ENCODE results near the gene RAPGEF5. TPM values are rescaled to one million over a fixed set of nuclear protein-coding genes. Genes with fewer than 3 reads are reported as not detected.

RAPGEF5 gene
- total and polyA plus RNA-seq, 2 donors = 6.1 to 30.5 TPM

DNA sequence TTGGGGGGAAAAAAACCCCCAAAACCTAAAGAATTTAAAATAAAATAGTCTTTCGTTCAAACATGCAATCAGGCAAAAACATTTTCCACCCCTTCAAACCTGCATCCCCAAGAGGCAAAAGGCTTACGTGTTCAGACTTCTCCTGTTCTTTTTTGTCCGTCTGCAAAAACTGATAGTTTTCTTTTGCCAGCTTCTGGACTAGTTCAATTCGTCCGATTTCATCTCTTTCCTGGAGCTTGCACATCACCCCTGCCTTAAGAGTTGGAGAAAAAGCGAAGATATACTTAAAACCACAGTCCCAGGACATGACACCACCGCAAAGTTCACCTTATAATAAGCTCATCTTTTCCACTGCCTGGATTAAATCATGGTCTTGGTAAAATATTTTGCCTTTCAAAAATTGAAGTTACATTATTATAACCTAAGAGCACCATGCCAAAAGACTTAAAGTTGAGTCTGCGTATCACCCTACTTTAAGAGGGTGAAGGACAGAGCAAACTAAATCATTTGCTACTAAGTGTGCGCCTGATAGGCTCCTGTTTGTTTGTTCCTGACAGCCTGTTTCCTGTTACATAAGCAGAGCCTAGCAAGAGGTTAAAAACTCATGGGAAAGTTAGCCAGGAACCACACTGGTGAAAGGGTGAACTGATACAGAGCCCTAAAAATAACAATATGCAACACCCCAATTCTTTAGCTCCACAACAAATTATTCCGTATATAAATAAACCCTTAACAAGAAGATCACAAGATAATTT is 137.0 kb downstream of the RAPGEF5 start:
- Histone ChIP-seq H3K36me3 (ENCODE audit: control insufficient read depth in 2 of 2, insufficient read depth in 2 of 2, low read length in 1 of 2) (peaks cover 0 to 43% of the 10 kb centered on the region in 2 donors), H3K27me3 (ENCODE audit: control insufficient read depth in 2 of 2, insufficient read depth in 1 of 2, low read length in 1 of 2) (no peaks in the 10 kb centered on the region), H3K4me3 (ENCODE audit: low read length in 2 of 2) (no peak overlapping the region), H3K4me1 (ENCODE audit: control insufficient read depth in 2 of 2, insufficient read depth in 2 of 2, low read length in 2 of 2) (no peaks in the 10 kb centered on the region), H3K9me3 (ENCODE audit: control insufficient read depth in 2 of 2, insufficient read depth in 1 of 2, low read length in 1 of 2) (peaks cover 0 to 3% of the 10 kb centered on the region in 2 donors), H3K27ac (ENCODE audit: low read depth in 1 of 2, low read length in 1 of 2) (no peak overlapping the region)
- WGBS = 93% methylated on average over 10 of the region's 10 CpGs
- no peak for DNase-seq (ENCODE audit: low read depth in 6 of 9, low spot score in 9 of 9)

DNA sequence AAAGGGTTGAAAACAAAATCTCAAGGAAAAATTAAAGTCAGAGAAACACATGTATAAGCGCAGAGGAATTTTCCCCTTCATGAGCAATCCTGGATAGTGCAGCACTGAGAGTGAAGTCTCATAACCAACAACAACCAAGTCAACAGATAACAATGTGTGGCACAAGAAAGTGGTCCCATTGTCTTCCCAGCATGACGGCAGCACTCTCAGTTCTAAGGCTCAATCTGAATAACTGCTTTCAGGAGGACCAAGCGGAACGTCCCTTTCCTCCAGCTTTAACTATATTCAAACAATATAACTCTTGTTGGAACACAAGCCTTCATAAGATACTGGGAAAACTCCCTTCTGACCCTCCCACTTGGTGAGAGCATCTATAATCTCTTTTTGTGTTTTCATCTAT is 137.9 kb downstream of the RAPGEF5 start:
- Histone ChIP-seq H3K27ac (ENCODE audit: low read depth in 1 of 2, low read length in 1 of 2) (no peak overlapping the region), H3K4me1 (ENCODE audit: control insufficient read depth in 2 of 2, insufficient read depth in 2 of 2, low read length in 2 of 2) (no peaks in the 10 kb centered on the region), H3K36me3 (ENCODE audit: control insufficient read depth in 2 of 2, insufficient read depth in 2 of 2, low read length in 1 of 2) (peaks cover 0 to 46% of the 10 kb centered on the region in 2 donors), H3K27me3 (ENCODE audit: control insufficient read depth in 2 of 2, insufficient read depth in 1 of 2, low read length in 1 of 2) (no peaks in the 10 kb centered on the region), H3K9me3 (ENCODE audit: control insufficient read depth in 2 of 2, insufficient read depth in 1 of 2, low read length in 1 of 2) (peaks cover 0 to 3% of the 10 kb centered on the region in 2 donors), H3K4me3 (ENCODE audit: low read length in 2 of 2) (no peak overlapping the region)
- DNase-seq (ENCODE audit: low read depth in 6 of 9, low spot score in 9 of 9) = no peak
- 95% methylated on average over 4 of the region's 4 CpGs for WGBS

DNA sequence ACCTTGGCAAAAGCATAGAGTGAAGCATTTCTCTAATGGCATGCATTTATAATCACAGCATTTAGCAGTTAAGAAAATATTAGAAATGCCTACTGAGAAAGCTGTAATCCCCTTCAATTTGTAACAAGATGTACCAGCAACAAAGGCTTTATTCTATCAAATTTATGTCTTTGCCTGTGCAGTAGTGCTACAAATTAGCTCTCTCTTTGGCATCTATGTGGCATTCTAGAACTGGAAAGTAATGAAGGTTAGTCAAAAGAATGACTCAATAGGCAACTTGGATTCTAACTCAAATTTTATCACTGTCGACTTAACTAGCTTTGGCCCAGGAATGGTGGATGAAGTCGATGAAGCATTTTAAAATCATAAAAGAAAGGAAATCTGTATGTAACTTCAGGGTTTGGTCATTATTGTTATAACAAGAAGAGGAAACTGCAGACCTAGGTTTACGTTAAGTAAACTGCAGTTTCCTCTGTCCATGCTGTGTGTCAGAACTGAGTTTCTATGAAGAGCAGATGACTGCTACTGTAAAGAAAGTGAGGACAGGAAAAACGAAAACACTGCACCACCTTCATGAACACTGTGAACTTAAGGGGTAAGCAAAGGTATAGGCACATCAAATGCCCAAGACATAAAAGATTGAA is 140.0 kb downstream of the RAPGEF5 start:
- no peaks in the 10 kb centered on the region for H3K27me3 ChIP-seq (ENCODE audit: control insufficient read depth in 2 of 2, insufficient read depth in 1 of 2, low read length in 1 of 2)
- no peak overlapping the region for H3K4me3 ChIP-seq (ENCODE audit: low read length in 2 of 2)
- H3K27ac ChIP-seq (ENCODE audit: low read depth in 1 of 2, low read length in 1 of 2) = no peak overlapping the region
- peaks cover 0 to 2% of the 10 kb centered on the region in 2 donors for H3K9me3 ChIP-seq (ENCODE audit: control insufficient read depth in 2 of 2, insufficient read depth in 1 of 2, low read length in 1 of 2)
- H3K4me1 ChIP-seq (ENCODE audit: control insufficient read depth in 2 of 2, insufficient read depth in 2 of 2, low read length in 2 of 2) = no peaks in the 10 kb centered on the region
- H3K36me3 ChIP-seq (ENCODE audit: control insufficient read depth in 2 of 2, insufficient read depth in 2 of 2, low read length in 1 of 2) = peaks cover 0 to 38% of the 10 kb centered on the region in 2 donors
- 72% methylated on average over 4 of the region's 4 CpGs for WGBS
- DNase-seq (ENCODE audit: low read depth in 6 of 9, low spot score in 9 of 9) = no peak

DNA sequence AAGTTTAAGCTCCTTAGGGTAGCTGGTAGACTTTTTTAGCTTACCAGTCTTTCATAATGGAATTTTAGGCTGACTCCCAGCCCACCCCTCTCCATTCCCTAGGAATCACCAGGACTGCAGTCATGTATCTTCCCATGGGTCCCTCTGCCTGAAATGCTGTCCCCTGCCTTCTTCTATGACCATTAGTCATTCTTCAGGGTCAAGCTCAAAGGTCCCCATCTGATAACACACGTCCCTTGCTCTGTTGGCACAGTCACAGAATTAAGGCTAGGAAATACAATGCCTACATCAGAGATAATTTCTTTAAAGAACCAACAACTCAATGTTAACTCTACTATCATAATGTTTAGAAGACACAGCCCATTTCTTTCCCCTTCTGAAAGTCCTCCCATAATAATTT is 140.6 kb downstream of the RAPGEF5 start:
- Histone ChIP-seq H3K27me3 (ENCODE audit: control insufficient read depth in 2 of 2, insufficient read depth in 1 of 2, low read length in 1 of 2) (no peaks in the 10 kb centered on the region), H3K36me3 (ENCODE audit: control insufficient read depth in 2 of 2, insufficient read depth in 2 of 2, low read length in 1 of 2) (peaks cover 0 to 41% of the 10 kb centered on the region in 2 donors), H3K27ac (ENCODE audit: low read depth in 1 of 2, low read length in 1 of 2) (no peak overlapping the region), H3K4me1 (ENCODE audit: control insufficient read depth in 2 of 2, insufficient read depth in 2 of 2, low read length in 2 of 2) (no peaks in the 10 kb centered on the region), H3K4me3 (ENCODE audit: low read length in 2 of 2) (no peak overlapping the region), H3K9me3 (ENCODE audit: control insufficient read depth in 2 of 2, insufficient read depth in 1 of 2, low read length in 1 of 2) (no peaks in the 10 kb centered on the region)
- WGBS = 97% methylated on average over 1 of the region's 1 CpG
- no peak for DNase-seq (ENCODE audit: low read depth in 6 of 9, low spot score in 9 of 9)

DNA sequence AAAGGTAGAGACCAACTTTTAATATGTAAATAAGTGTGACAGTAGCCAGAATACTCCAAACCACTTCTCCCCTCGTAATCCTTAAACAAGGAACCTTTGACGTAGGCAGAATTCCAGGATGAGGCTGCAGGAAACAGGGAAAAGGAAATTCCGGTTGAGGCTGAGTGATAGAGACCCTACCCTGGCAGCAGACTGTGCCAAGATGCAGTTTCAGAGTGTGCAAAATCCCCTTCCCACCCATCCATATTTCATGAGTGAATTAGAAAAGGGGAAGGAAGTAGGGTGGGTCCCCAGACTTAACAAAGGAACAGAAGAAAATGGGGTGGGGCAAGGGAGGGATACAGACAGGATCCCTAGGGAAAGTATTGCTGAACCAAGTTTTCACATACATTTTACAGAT is 143.0 kb downstream of the RAPGEF5 start:
- peaks cover 0 to 42% of the 10 kb centered on the region in 2 donors for H3K36me3 ChIP-seq (ENCODE audit: control insufficient read depth in 2 of 2, insufficient read depth in 2 of 2, low read length in 1 of 2)
- H3K27me3 ChIP-seq (ENCODE audit: control insufficient read depth in 2 of 2, insufficient read depth in 1 of 2, low read length in 1 of 2) = no peaks in the 10 kb centered on the region
- no peaks in the 10 kb centered on the region for H3K9me3 ChIP-seq (ENCODE audit: control insufficient read depth in 2 of 2, insufficient read depth in 1 of 2, low read length in 1 of 2)
- H3K4me1 ChIP-seq (ENCODE audit: control insufficient read depth in 2 of 2, insufficient read depth in 2 of 2, low read length in 2 of 2) = no peaks in the 10 kb centered on the region
- H3K4me3 ChIP-seq (ENCODE audit: low read length in 2 of 2) = no peak overlapping the region
- no peak for DNase-seq (ENCODE audit: low read depth in 6 of 9, low spot score in 9 of 9)
- H3K27ac ChIP-seq (ENCODE audit: low read depth in 1 of 2, low read length in 1 of 2) = no peak overlapping the region
- WGBS = 88% methylated on average over 3 of the region's 3 CpGs

DNA sequence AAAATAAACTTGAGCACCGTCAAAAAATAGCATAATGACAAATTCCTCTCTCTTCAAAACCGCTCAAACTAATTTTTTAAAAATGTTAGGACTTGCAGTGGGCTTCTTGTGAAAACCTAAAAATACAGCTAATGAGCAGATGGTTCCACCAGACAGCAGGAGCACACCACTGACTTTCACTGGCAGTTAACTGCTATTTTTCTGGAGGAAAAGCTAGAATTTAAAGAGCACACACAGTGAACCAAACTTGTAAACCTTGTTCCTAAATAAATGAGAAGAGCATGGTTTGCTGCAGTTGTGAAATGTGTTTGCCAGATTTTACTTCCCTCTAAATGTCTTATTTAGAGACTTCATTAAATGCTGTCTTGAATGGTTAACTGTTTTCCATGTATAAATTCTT is 143.9 kb downstream of the RAPGEF5 start:
- Histone ChIP-seq H3K27ac (ENCODE audit: low read depth in 1 of 2, low read length in 1 of 2) (no peak overlapping the region), H3K36me3 (ENCODE audit: control insufficient read depth in 2 of 2, insufficient read depth in 2 of 2, low read length in 1 of 2) (peaks cover 0 to 33% of the 10 kb centered on the region in 2 donors), H3K4me3 (ENCODE audit: low read length in 2 of 2) (no peak overlapping the region), H3K4me1 (ENCODE audit: control insufficient read depth in 2 of 2, insufficient read depth in 2 of 2, low read length in 2 of 2) (no peaks in the 10 kb centered on the region), H3K27me3 (ENCODE audit: control insufficient read depth in 2 of 2, insufficient read depth in 1 of 2, low read length in 1 of 2) (no peaks in the 10 kb centered on the region), H3K9me3 (ENCODE audit: control insufficient read depth in 2 of 2, insufficient read depth in 1 of 2, low read length in 1 of 2) (no peaks in the 10 kb centered on the region)
- no peak for DNase-seq (ENCODE audit: low read depth in 6 of 9, low spot score in 9 of 9)
- WGBS = 94% methylated on average over 2 of the region's 2 CpGs

DNA sequence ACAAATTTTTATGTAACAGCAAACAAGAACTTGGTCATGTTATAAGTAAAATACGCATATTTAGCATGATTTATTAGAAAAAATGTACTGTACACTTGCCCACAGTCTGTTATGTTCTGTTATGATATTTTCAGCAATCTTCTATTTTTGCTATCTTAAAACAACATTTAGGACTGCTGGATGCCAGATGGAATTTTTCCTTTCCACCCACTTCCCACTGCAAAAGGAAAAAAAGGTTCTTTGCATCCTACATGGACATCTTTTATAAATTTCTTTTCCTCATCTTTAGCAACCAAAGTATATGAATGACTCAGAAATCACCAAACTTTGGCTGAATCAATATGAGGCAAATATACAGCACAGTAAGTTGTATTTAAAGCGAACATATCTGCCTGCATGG is 146.0 kb downstream of the RAPGEF5 start:
- H3K4me3 ChIP-seq (ENCODE audit: low read length in 2 of 2) = no peak overlapping the region
- DNase-seq (ENCODE audit: low read depth in 6 of 9, low spot score in 9 of 9) = no peak
- no peaks in the 10 kb centered on the region for H3K4me1 ChIP-seq (ENCODE audit: control insufficient read depth in 2 of 2, insufficient read depth in 2 of 2, low read length in 2 of 2)
- no peaks in the 10 kb centered on the region for H3K9me3 ChIP-seq (ENCODE audit: control insufficient read depth in 2 of 2, insufficient read depth in 1 of 2, low read length in 1 of 2)
- H3K27ac ChIP-seq (ENCODE audit: low read depth in 1 of 2, low read length in 1 of 2) = no peak overlapping the region
- WGBS = 98% methylated on average over 2 of the region's 2 CpGs
- H3K36me3 ChIP-seq (ENCODE audit: control insufficient read depth in 2 of 2, insufficient read depth in 2 of 2, low read length in 1 of 2) = peaks cover 0 to 21% of the 10 kb centered on the region in 2 donors
- H3K27me3 ChIP-seq (ENCODE audit: control insufficient read depth in 2 of 2, insufficient read depth in 1 of 2, low read length in 1 of 2) = no peaks in the 10 kb centered on the region

DNA sequence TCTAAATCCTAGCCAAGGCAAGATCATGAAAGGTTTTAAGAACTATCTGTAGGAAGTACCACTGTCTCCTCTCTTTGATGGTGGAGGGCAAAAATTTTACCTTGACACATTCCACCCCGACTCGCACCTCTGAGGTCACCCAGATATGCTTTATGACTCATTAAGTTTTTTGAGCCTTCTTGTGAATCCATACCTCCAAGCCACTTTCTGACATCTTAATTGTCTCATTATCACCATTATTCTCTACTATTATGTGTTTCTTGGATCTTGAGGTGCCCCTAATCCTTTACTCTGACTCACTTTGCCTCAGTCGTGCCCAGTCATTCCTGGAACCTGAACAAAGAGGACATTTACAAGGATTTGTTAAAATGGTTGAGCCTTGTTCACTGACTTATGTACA is 146.6 kb downstream of the RAPGEF5 start:
- no peaks in the 10 kb centered on the region for H3K4me1 ChIP-seq (ENCODE audit: control insufficient read depth in 2 of 2, insufficient read depth in 2 of 2, low read length in 2 of 2)
- no peak for DNase-seq (ENCODE audit: low read depth in 6 of 9, low spot score in 9 of 9)
- H3K27ac ChIP-seq (ENCODE audit: low read depth in 1 of 2, low read length in 1 of 2) = no peak overlapping the region
- WGBS = 61% methylated on average over 3 of the region's 3 CpGs
- H3K4me3 ChIP-seq (ENCODE audit: low read length in 2 of 2) = no peak overlapping the region
- no peaks in the 10 kb centered on the region for H3K9me3 ChIP-seq (ENCODE audit: control insufficient read depth in 2 of 2, insufficient read depth in 1 of 2, low read length in 1 of 2)
- H3K36me3 ChIP-seq (ENCODE audit: control insufficient read depth in 2 of 2, insufficient read depth in 2 of 2, low read length in 1 of 2) = peaks cover 0 to 16% of the 10 kb centered on the region in 2 donors
- no peaks in the 10 kb centered on the region for H3K27me3 ChIP-seq (ENCODE audit: control insufficient read depth in 2 of 2, insufficient read depth in 1 of 2, low read length in 1 of 2)

DNA sequence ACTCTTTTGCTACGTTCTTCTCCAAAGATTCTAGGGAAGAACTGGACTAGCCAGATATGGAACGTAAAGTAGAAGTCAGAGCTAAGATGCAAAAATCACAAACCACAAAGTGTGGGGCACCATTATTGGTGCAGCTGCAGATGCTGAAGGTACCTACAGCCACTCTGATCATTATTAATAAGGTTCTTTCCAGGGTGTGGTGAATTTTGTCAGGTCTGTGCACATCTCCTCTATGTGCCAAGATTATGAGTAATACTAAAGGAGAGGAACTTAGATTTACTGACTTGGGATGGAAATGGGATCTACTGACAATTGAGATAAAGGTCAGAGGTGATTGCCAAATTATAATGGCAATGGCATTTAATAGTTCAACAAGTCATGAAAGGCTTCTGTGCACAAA is 148.2 kb downstream of the RAPGEF5 start:
- 92% methylated on average over 2 of the region's 2 CpGs for WGBS
- H3K27ac ChIP-seq (ENCODE audit: low read depth in 1 of 2, low read length in 1 of 2) = no peak overlapping the region
- H3K27me3 ChIP-seq (ENCODE audit: control insufficient read depth in 2 of 2, insufficient read depth in 1 of 2, low read length in 1 of 2) = no peaks in the 10 kb centered on the region

More for the DNA sequence above, 148.2 kb downstream of the RAPGEF5 start:
- H3K4me1 ChIP-seq (ENCODE audit: control insufficient read depth in 2 of 2, insufficient read depth in 2 of 2, low read length in 2 of 2) = peaks cover 0 to 4% of the 10 kb centered on the region in 2 donors
- no peaks in the 10 kb centered on the region for H3K9me3 ChIP-seq (ENCODE audit: control insufficient read depth in 2 of 2, insufficient read depth in 1 of 2, low read length in 1 of 2)
- peaks cover under 1 to 21% of the 10 kb centered on the region in 2 donors for H3K36me3 ChIP-seq (ENCODE audit: control insufficient read depth in 2 of 2, insufficient read depth in 2 of 2, low read length in 1 of 2)
- no peak overlapping the region for H3K4me3 ChIP-seq (ENCODE audit: low read length in 2 of 2)
- no peak for DNase-seq (ENCODE audit: low read depth in 6 of 9, low spot score in 9 of 9)
